Left colon (tissue), 2 donors: ENCODE results near the gene FSTL4. TPM values are rescaled to one million over a fixed set of nuclear protein-coding genes. Genes with fewer than 3 reads are reported as not detected.
A peak's percentile ranks its signal among the peaks of the same experiment; 100 is the strongest.

ENCODE experiments used
- ATAC-seq: fragments of 200-7000 bp; cut with Tn5 transposase; one replicate; pipeline ENCODE4 v1.9.1; 2020; ENCODE audit warnings: mild to moderate bottlenecking, moderate library complexity
- DNase-seq, 2 donors: peaks; one replicate each; pipeline ENCODE4 v3.0.0-alpha.2; 2020
- intact Hi-C, 2 donors: fragments of 100-400 bp; cut with DNase I in 1 of 2; cut with micrococcal nuclease in 1 of 2; formaldehyde crosslinking; loops; one replicate each; pipeline versions ENCODE4 v1.11.2 to v1.14.0; 2022; cut with DNase I, micrococcal nuclease
- total RNA-seq, 2 donors: library from RNA; stranded (reverse); fragmentation: NEBNext Ultra II Directional; extraction: Animal tissue kit (Norgen Biotek cat#: 25700); gene quantifications; one replicate each; pipeline ENCODE4 v1.2.1, GENCODE V29; 2021
- donor health status: DM: no; HTN: no; CAD: no.
- donor health status: DM: yes; HTN: yes; CAD: no.

The FSTL4 gene
- total RNA-seq, 2 donors from 2014 or later = 0.34 to 0.39 TPM

GRCh38 chr5:133260715-133261114 lies 351.6 kb downstream of the FSTL4 start:
- no peak for DNase-seq
- no peak for ATAC-seq

GRCh38 chr5:133259199-133259997 lies 352.9 kb downstream of the FSTL4 start:
- intact Hi-C loops = no loop called here
- DNase-seq (no peak), ATAC-seq (no peak)

More at GRCh38 chr5:133260715-133261114, 351.6 kb downstream of the FSTL4 start:
- intact Hi-C loops = no loop called here

GRCh38 chr5:133257977-133258376 lies 354.4 kb downstream of the FSTL4 start:
- ATAC-seq (no peak), DNase-seq (no peak)
- intact Hi-C loops = no loop called here

- ATAC-seq (peak; percentile 70), DNase-seq (peak in 1 of 2 donors; percentile 31)
These were observed 356.1 kb downstream of the FSTL4 start for GRCh38 chr5:133256276-133256675.

GRCh38 chr5:133254803-133255202 lies 357.5 kb downstream of the FSTL4 start:
- intact Hi-C loops = no loop called here
- ATAC-seq = no peak
- no peak for DNase-seq

More at GRCh38 chr5:133256276-133256675, 356.1 kb downstream of the FSTL4 start:
- intact Hi-C loops = no loop called here

GRCh38 chr5:133253671-133254070 lies 358.7 kb downstream of the FSTL4 start:
- DNase-seq = no peak
- no peak for ATAC-seq
- intact Hi-C loops = no loop called here

GRCh38 chr5:133253070-133253469 lies 359.3 kb downstream of the FSTL4 start:
- DNase-seq (no peak), ATAC-seq (no peak)
- intact Hi-C loops = no loop called here

- DNase-seq = no peak
- ATAC-seq = no peak
- intact Hi-C loops = no loop called here
These were observed 360.2 kb downstream of the FSTL4 start for GRCh38 chr5:133252133-133252480.

- no peak for ATAC-seq
These were observed 360.8 kb downstream of the FSTL4 start for GRCh38 chr5:133251296-133252132.

GRCh38 chr5:133250527-133250926 lies 361.8 kb downstream of the FSTL4 start:
- ATAC-seq = no peak
- DNase-seq = no peak
- intact Hi-C loops = no loop called here

More at GRCh38 chr5:133251296-133252132, 360.8 kb downstream of the FSTL4 start:
- DNase-seq = no peak
- intact Hi-C loops = no loop called here

- DNase-seq (no peak), ATAC-seq (no peak)
- intact Hi-C loops = no loop called here
These were observed 362.7 kb downstream of the FSTL4 start for GRCh38 chr5:133249593-133249992.

GRCh38 chr5:133247881-133248624 lies 364.3 kb downstream of the FSTL4 start:
- intact Hi-C loops = no loop called here
- peak in 1 of 2 donors; percentile 46 for DNase-seq
- ATAC-seq = peak; percentile 77

- no peak for DNase-seq
- ATAC-seq = no peak
- intact Hi-C loops = no loop called here
These were observed 365.1 kb downstream of the FSTL4 start for GRCh38 chr5:133247151-133247709.

GRCh38 chr5:133246376-133247150 lies 365.8 kb downstream of the FSTL4 start:
- ATAC-seq (no peak), DNase-seq (no peak)
- intact Hi-C loops = no loop called here

GRCh38 chr5:133246053-133246370 lies 366.3 kb downstream of the FSTL4 start:
- DNase-seq (no peak), ATAC-seq (no peak)
- intact Hi-C loops = no loop called here

- DNase-seq (no peak), ATAC-seq (no peak)
- intact Hi-C loops = no loop called here
These were observed 366.9 kb downstream of the FSTL4 start for GRCh38 chr5:133245191-133246052.

GRCh38 chr5:133244242-133244641 lies 368.1 kb downstream of the FSTL4 start:
- DNase-seq (no peak), ATAC-seq (peak; percentile 65)
- intact Hi-C loops = no loop called here

GRCh38 chr5:133243196-133243595 lies 369.1 kb downstream of the FSTL4 start:
- ATAC-seq (no peak), DNase-seq (no peak)
- intact Hi-C loops = no loop called here
